H1 (cell line): ENCODE measurements around the gene HMCES.

Experiments used
- ATF3 ChIP-seq: IDR thresholded peaks from 2 replicates; pipeline ENCODE4 v1.6.1; 2011; ENCODE audit warnings: low read depth, mild to moderate bottlenecking, low read length; ENCODE audit not compliant: insufficient read depth
- CBX5 ChIP-seq: fragments of 300-800, 300-1000 bp; sonication (generic); IDR thresholded peaks from 2 replicates; pipeline ENCODE4 v1.7.1; 2016; ENCODE audit warnings: antibody characterized with exemption, low read length, low read depth
- CTCF ChIP-seq, 3 experiments: IDR thresholded peaks; 1 replicate in 2 of 3; 2 replicates in 1 of 3; pipeline versions ENCODE4 v1.5.1 to v1.6.1; 2011; ENCODE audit warnings: low read length in 3 of 3, mild to moderate bottlenecking in 3 of 3, inconsistent platforms in 2 of 3, low read depth in 1 of 3, moderate library complexity in 1 of 3; ENCODE audit not compliant: insufficient read depth in 1 of 3; ENCODE audit errors: control extremely low read depth in 1 of 3
- FOSL1 ChIP-seq: IDR thresholded peaks from 2 replicates; pipeline ENCODE4 v1.6.1; 2011; ENCODE audit warnings: mild to moderate bottlenecking, low read depth, low read length, moderate library complexity; ENCODE audit not compliant: insufficient read depth
- POLR2AphosphoS5 ChIP-seq: IDR thresholded peaks from 2 replicates; pipeline ENCODE4 v1.6.1; 2011; ENCODE audit warnings: low read depth, low read length
- RAD21 ChIP-seq, 2 experiments: IDR thresholded peaks in 1 of 2; conservative IDR thresholded peaks in 1 of 2; 2 replicates each; pipeline ENCODE4 v1.6.1; 2011; ENCODE audit warnings: low read depth in 2 of 2, low read length in 2 of 2, improper control_type of control experiment in 1 of 2, inconsistent platforms in 1 of 2, mild to moderate bottlenecking in 1 of 2, moderate library complexity in 1 of 2
- SIN3A ChIP-seq, 2 experiments: IDR thresholded peaks in 1 of 2; conservative IDR thresholded peaks in 1 of 2; 2 replicates each; pipeline ENCODE4 v1.6.1; 2011 to 2012; ENCODE audit warnings: low read length in 2 of 2, improper control_type of control experiment in 1 of 2, low read depth in 1 of 2, mild to moderate bottlenecking in 1 of 2
- SP1 ChIP-seq: IDR thresholded peaks from 2 replicates; pipeline ENCODE4 v1.6.1; 2011; ENCODE audit warnings: low read depth, low read length
- TEAD4 ChIP-seq: IDR thresholded peaks from 2 replicates; pipeline ENCODE4 v1.6.1; 2012; ENCODE audit warnings: low read depth, low read length, inconsistent platforms, mixed read lengths

GRCh38 chr3:129278439-129278965 is at the start of gene HMCES:
- TF ChIP-seq SP1: no peak
- no peak; the same call in none of the 2 replicates for TF ChIP-seq POLR2AphosphoS5
- 0 out of 4 replicates have a peak, but pooled peaks of 1 of the 3 experiments have one; percentile 1 for TF ChIP-seq CTCF (IDR thresholded peaks at IDR 0.05; ENCODE audit: control extremely low read depth in 1 of 3, insufficient read depth in 1 of 3, low read depth in 1 of 3, low read length in 3 of 3)
- no peak for TF ChIP-seq CBX5
- TF ChIP-seq FOSL1: no peak
- TF ChIP-seq ATF3: no peak
- TF ChIP-seq SIN3A (conservative IDR thresholded peaks at IDR 0.05 in 1 of 2, IDR thresholded peaks at IDR 0.05 in 1 of 2; ENCODE audit: low read depth in 1 of 2, low read length in 2 of 2): 0 out of 4 replicates have a peak, but pooled peaks of 1 of the 2 experiments have one; percentile 30
- no peak for TF ChIP-seq RAD21 (IDR thresholded peaks at IDR 0.05 in 1 of 2, conservative IDR thresholded peaks at IDR 0.05 in 1 of 2; ENCODE audit: low read depth in 2 of 2, low read length in 2 of 2)
- no peak for TF ChIP-seq TEAD4
